NCI-H1436 (cell line): Measurements from ENCODE around the gene ZBP1.

Source experiments
- DNase-seq: peaks from one replicate; lab custom pipeline; 2025; lab: John Stamatoyannopoulos, UW

The ZBP1 gene

GRCh38 chr20:57570145-57570850 is 49.9 kb downstream of the ZBP1 start:
- peak; percentile 91 for DNase-seq

- no peak for DNase-seq
Measured at GRCh38 chr20:57568960-57569359, 51.3 kb downstream of the ZBP1 start.

- no peak for DNase-seq
Measured at GRCh38 chr20:57568088-57568896, 51.9 kb downstream of the ZBP1 start.

GRCh38 chr20:57567471-57568079 is 52.7 kb downstream of the ZBP1 start:
- no peak for DNase-seq

GRCh38 chr20:57566803-57567459 is 53.3 kb downstream of the ZBP1 start:
- no peak for DNase-seq

- DNase-seq = no peak
Measured at GRCh38 chr20:57566399-57566798, 53.8 kb downstream of the ZBP1 start.

GRCh38 chr20:57564951-57565642 is 55.1 kb downstream of the ZBP1 start:
- DNase-seq = no peak

GRCh38 chr20:57564180-57564802 is 55.9 kb downstream of the ZBP1 start:
- DNase-seq = no peak

GRCh38 chr20:57563522-57563921 is 56.7 kb downstream of the ZBP1 start:
- DNase-seq = no peak

GRCh38 chr20:57562541-57563465 is 57.4 kb downstream of the ZBP1 start:
- DNase-seq = no peak

- no peak for DNase-seq
Measured at GRCh38 chr20:57561356-57562279, 58.6 kb downstream of the ZBP1 start.

GRCh38 chr20:57560554-57561355 is 59.5 kb downstream of the ZBP1 start, which contains the start of gene PCK1:
Gene PCK1 (plus strand): TSS chr20:57561110. CDS start chr20:57561412, 302 bp downstream.
- DNase-seq = no peak

GRCh38 chr20:57559658-57560553 is 60.3 kb downstream of the ZBP1 start:
- no peak for DNase-seq

- no peak for DNase-seq
Measured at GRCh38 chr20:57559289-57559634, 61.0 kb downstream of the ZBP1 start.

- no peak for DNase-seq
Measured at GRCh38 chr20:57558614-57559288, 61.5 kb downstream of the ZBP1 start.

GRCh38 chr20:57557926-57558613 is 62.2 kb downstream of the ZBP1 start:
- no peak for DNase-seq
